GM13976 (cell line): Measurements from ENCODE around the gene GRAMD4.

Source experiments
- DNase-seq: peaks from one replicate; pipeline ENCODE4 v3.0.0; 2012; ENCODE audit warnings: low spot score
- CTCF ChIP-seq: IDR thresholded peaks from 2 replicates; pipeline ENCODE4 v1.5.1; 2012; ENCODE audit warnings: borderline replicate concordance, mild to moderate bottlenecking; ENCODE audit not compliant: insufficient read depth; ENCODE audit errors: extremely low read depth, missing control alignments, control extremely low read depth
- in situ Hi-C: fragments of 300-500 bp; cut with MboI; formaldehyde crosslinking; loops from one replicate; pipeline ENCODE4 v1.12.0; 2022; ENCODE audit warnings: low sequenced_read_pairs, mixed read lengths, inconsistent platforms; ENCODE audit not compliant: unreplicated experiment

GRAMD4 gene

DNA sequence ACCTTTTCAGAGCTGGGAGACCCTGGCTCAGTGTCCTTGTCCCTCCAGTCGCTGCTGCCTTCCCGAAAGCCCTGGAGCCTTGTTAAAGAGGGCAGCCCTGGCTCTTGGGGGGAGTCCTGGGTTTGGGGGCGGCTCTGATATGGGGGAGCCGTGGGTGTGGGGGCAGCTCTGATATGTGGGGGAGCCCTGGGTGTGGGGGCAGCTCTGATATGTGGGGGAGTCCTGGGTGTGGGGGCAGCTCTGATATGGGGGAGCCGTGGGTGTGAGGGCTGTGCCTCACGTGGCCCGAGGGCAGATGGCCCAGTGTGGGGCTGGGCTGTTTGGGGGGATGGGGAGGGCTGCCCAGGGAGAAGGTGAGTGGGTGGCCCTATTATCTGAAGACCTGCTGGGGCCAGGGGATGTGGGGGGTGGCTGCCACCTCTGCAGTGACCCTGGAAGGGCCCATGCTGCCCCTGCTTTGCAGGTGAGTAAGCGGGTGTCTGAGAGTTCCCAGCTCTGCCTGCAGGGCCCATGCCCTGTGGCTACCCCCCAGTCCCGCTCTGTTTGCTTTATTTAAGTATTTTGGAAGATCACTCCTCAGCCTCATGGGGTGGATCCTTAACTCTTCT, 30.9 kb upstream of the GRAMD4 start:
- DNase-seq, result no peak
- TF ChIP-seq CTCF, result no peak
- in situ Hi-C loops, result no loop called here

GRCh38 chr22:46589871-46590271, 30.3 kb upstream of the GRAMD4 start:
- in situ Hi-C loops, result no loop called here
- DNase-seq, result no peak
- no peak for TF ChIP-seq CTCF

GRCh38 chr22:46590334-46590733, 29.9 kb upstream of the GRAMD4 start:
- no peak for DNase-seq
- in situ Hi-C loops, result no loop called here
- TF ChIP-seq CTCF, result no peak

- in situ Hi-C loops, result no loop called here
- DNase-seq, result no peak
- no peak for TF ChIP-seq CTCF
These were observed 28.3 kb upstream of the GRAMD4 start for GRCh38 chr22:46591930-46592329.

GRCh38 chr22:46592390-46592872, 27.8 kb upstream of the GRAMD4 start:
- no peak for TF ChIP-seq CTCF
- DNase-seq, result peak; percentile 83
- in situ Hi-C loops, result no loop called here

GRCh38 chr22:46593211-46593681, 26.9 kb upstream of the GRAMD4 start:
- in situ Hi-C loops, result no loop called here
- peak; percentile 70 for DNase-seq
- TF ChIP-seq CTCF, result no peak
